ENCODE results near the gene ASCL5.
A peak's percentile ranks its signal among the peaks of the same experiment; 100 is the strongest.

Gene ASCL5

DNA sequence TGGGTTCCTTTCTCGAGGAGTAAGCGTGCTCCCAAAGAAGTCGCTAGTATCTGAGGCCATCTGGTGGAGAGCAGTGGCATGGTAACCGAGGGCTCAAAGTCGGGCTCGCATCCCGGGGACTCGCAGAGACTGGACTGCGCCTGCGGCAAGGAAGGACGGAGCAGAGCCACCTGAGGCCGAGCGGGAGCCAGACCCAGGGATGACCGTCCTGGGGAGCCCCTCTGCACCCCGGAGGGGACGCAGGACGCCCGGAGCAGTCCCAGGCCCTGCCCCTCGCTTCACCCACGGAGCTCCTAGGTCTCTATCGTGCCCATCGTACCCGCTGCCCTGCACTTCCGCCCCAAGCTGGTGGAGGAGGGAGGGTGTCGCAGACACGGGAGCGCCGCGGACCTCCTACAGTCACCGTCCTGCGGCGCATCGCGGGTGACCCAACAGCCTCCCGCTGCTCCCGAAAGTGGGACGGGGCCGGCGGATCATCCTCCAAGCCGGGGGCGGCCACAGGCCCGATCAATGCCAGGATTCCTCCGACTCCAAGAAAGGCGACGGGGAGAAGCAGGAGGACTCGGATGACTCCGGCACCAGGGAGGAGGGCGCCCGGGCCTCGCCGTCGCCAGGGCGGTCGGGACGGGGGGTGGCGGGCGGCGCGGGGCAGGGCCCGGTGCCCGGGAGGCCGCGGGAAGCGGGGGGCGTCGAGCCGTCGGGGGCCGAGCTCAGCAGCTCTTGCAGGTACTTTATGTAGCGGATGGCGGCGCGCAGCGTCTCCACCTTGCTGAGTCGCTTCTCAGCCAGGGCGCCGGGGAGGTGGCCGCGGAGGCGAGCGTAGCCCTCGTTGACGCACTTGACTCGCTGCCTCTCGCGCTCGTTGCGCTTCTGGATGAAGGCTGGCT lies 12.5 kb downstream of the ASCL5 start:
- Histone ChIP-seq H3K9ac (ENCODE audit: low read length) (peak overlapping the region; percentile 26; the same call in 1 of the 2 replicates), H3K27me3 (replicated peaks; ENCODE audit: insufficient read depth, low read length) (no peaks in the 10 kb centered on the region), H3K4me3 (ENCODE audit: low read length) (peak overlapping the region; percentile 61), H3K9me3 (replicated peaks; ENCODE audit: insufficient read depth, low read length) (no peaks in the 10 kb centered on the region), H3K79me2 (ENCODE audit: low read length) (no peaks in the 10 kb centered on the region), H3K36me3 (replicated peaks; ENCODE audit: insufficient read depth, low read length) (no peaks in the 10 kb centered on the region), H3K4me2 (ENCODE audit: low read depth, low read length) (peak overlapping the region; percentile 94), H4K20me1 (ENCODE audit: insufficient read depth, low read length) (no peaks in the 10 kb centered on the region), H3K27ac (ENCODE audit: low read length) (no peak overlapping the region), H3K9me2 (replicated peaks; ENCODE audit: insufficient read depth, low read length) (no peaks in the 10 kb centered on the region), H2AFZ (ENCODE audit: low read length) (peak overlapping the region; percentile 90), H3K4me1 (ENCODE audit: low read length) (no peaks in the 10 kb centered on the region), H3F3A (ENCODE audit: insufficient read depth, low read length) (no peaks in the 10 kb centered on the region)
- DNase-seq, result peak; percentile 89
- TF ChIP-seq, protein P1, sequence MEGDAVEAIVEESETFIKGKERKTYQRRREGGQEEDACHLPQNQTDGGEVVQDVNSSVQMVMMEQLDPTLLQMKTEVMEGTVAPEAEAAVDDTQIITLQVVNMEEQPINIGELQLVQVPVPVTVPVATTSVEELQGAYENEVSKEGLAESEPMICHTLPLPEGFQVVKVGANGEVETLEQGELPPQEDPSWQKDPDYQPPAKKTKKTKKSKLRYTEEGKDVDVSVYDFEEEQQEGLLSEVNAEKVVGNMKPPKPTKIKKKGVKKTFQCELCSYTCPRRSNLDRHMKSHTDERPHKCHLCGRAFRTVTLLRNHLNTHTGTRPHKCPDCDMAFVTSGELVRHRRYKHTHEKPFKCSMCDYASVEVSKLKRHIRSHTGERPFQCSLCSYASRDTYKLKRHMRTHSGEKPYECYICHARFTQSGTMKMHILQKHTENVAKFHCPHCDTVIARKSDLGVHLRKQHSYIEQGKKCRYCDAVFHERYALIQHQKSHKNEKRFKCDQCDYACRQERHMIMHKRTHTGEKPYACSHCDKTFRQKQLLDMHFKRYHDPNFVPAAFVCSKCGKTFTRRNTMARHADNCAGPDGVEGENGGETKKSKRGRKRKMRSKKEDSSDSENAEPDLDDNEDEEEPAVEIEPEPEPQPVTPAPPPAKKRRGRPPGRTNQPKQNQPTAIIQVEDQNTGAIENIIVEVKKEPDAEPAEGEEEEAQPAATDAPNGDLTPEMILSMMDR (IDR thresholded peaks at IDR 0.05; ENCODE audit: low read length), result peak; percentile 83
- TF ChIP-seq EZH2phosphoT487 (IDR thresholded peaks at IDR 0.05; ENCODE audit: low read length) (no peak), EZH2 (optimal IDR thresholded peaks at IDR 0.05; ENCODE audit: low read depth, low read length) (no peak)

DNA sequence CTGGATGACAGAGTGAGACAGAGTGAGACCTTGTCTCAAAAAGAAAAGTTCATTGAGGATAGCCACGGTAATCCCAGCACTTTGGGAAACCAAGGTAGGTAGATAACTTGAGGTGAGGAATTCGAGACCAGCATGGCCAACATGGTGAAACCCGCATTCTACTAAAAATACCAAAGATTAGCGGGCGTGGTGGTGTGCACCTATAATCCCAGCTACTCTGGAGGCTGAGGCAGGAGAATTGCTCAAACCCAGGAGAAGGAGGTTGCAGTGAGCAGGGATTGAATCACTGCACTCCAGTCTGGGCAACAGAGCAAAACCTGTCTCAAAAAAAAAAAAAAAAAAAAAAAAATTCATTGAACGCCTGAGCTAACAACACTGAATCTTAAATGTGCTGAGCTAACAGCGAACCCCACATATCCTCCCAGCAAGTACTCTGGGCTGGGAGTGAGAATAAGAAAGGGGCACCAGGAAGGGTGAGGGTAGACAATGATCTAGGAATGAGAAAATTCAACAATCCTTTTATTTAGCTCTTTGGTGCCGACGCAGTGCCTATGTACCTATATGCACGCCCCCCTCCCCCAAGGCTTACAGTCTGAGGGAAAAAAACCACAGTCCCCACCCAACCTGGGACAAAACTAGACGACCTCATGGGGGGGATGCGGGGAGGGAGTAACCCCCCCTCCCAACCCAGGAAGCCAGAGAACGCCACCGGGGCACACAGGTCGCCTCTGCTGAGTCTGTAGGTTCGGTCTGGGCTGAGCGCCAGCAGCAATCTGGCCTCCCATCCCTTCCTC lies 13.3 kb downstream of the ASCL5 start:
- Histone ChIP-seq H3K4me2 (ENCODE audit: low read depth, low read length) (peak overlapping the region; percentile 94), H4K20me1 (ENCODE audit: insufficient read depth, low read length) (no peaks in the 10 kb centered on the region), H3F3A (ENCODE audit: insufficient read depth, low read length) (no peaks in the 10 kb centered on the region), H3K9me3 (replicated peaks; ENCODE audit: insufficient read depth, low read length) (no peaks in the 10 kb centered on the region), H3K9ac (ENCODE audit: low read length) (peak overlapping the region; percentile 26; the same call in 1 of the 2 replicates), H3K4me3 (ENCODE audit: low read length) (peak overlapping the region; percentile 61), H3K36me3 (replicated peaks; ENCODE audit: insufficient read depth, low read length) (no peaks in the 10 kb centered on the region), H3K27me3 (replicated peaks; ENCODE audit: insufficient read depth, low read length) (no peaks in the 10 kb centered on the region), H3K9me2 (replicated peaks; ENCODE audit: insufficient read depth, low read length) (no peaks in the 10 kb centered on the region), H3K79me2 (ENCODE audit: low read length) (no peaks in the 10 kb centered on the region), H2AFZ (ENCODE audit: low read length) (peak overlapping the region; percentile 90), H3K4me1 (ENCODE audit: low read length) (no peaks in the 10 kb centered on the region), H3K27ac (ENCODE audit: low read length) (no peak overlapping the region)
- TF ChIP-seq, protein P1 (IDR thresholded peaks at IDR 0.05; ENCODE audit: low read length), result no peak
- TF ChIP-seq EZH2phosphoT487 (IDR thresholded peaks at IDR 0.05; ENCODE audit: low read length) (no peak), EZH2 (optimal IDR thresholded peaks at IDR 0.05; ENCODE audit: low read depth, low read length) (no peak)
- no peak for DNase-seq

DNA sequence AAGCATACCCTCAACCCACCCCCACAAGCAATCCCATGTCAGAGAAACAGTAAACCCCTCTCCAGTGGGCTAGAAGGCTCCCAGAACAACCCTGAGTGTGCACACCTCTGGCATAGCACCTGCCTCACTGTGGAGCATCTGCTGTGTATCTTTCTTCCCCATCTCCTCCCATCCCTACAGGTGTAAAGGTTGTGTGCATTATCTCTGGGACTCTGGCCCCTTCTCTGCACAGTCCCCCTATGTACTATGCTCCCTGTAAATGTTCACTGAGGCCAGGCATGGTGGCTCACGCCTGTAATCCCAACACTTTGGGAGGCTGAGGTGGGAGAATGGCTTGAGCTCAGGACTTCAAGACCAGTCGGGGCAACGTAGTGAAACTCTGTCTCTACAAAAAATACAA lies 14.1 kb downstream of the ASCL5 start:
- Histone ChIP-seq H2AFZ (ENCODE audit: low read length) (no peak overlapping the region), H3K4me3 (ENCODE audit: low read length) (no peak overlapping the region), H3K79me2 (ENCODE audit: low read length) (no peaks in the 10 kb centered on the region), H3K9me3 (replicated peaks; ENCODE audit: insufficient read depth, low read length) (no peaks in the 10 kb centered on the region), H3K9me2 (replicated peaks; ENCODE audit: insufficient read depth, low read length) (no peaks in the 10 kb centered on the region), H3K27ac (ENCODE audit: low read length) (no peak overlapping the region), H3K4me1 (ENCODE audit: low read length) (no peaks in the 10 kb centered on the region), H4K20me1 (ENCODE audit: insufficient read depth, low read length) (no peaks in the 10 kb centered on the region), H3K4me2 (ENCODE audit: low read depth, low read length) (no peak overlapping the region), H3K27me3 (replicated peaks; ENCODE audit: insufficient read depth, low read length) (no peaks in the 10 kb centered on the region), H3F3A (ENCODE audit: insufficient read depth, low read length) (no peaks in the 10 kb centered on the region), H3K36me3 (replicated peaks; ENCODE audit: insufficient read depth, low read length) (no peaks in the 10 kb centered on the region), H3K9ac (ENCODE audit: low read length) (no peak overlapping the region)
- TF ChIP-seq EZH2 (optimal IDR thresholded peaks at IDR 0.05; ENCODE audit: low read depth, low read length), result no peak
- TF ChIP-seq EZH2phosphoT487 (IDR thresholded peaks at IDR 0.05; ENCODE audit: low read length), result no peak
- TF ChIP-seq, protein P1 (IDR thresholded peaks at IDR 0.05; ENCODE audit: low read length), result no peak
- no peak for DNase-seq
